Body of pancreas (tissue), 4 donors: ENCODE data around the gene TPBG. TPM values are rescaled to one million over a fixed set of nuclear protein-coding genes. Genes with fewer than 3 reads are reported as not detected.

Source experiments
- ATAC-seq: fragments of 150-250 bp; one replicate; pipeline ENCODE4 v1.9.1; 2016
- DNase-seq, 4 donors: peaks; one replicate each; pipeline ENCODE4 v3.0.0-alpha.2; 2019
- H3K27ac ChIP-seq, 4 donors: fragments of 200-600 bp; sonication (generic); 1 replicate in 3 of 4; 2 replicates in 1 of 4; pipeline versions ENCODE4 v1.5.1 to v1.6.1; 2016 to 2019; ENCODE audit warnings: mild to moderate bottlenecking in 1 of 4, mixed read lengths in 1 of 4, moderate library complexity in 1 of 4
- H3K27me3 ChIP-seq, 2 donors: fragments of 200-600 bp; sonication (generic); one replicate each; pipeline ENCODE4 v1.6.0; 2016; ENCODE audit warnings: mild to moderate bottlenecking in 1 of 2
- H3K36me3 ChIP-seq, 2 donors: fragments of 200-600 bp; sonication (generic); replicated peaks in 1 of 2; 2 replicates each; pipeline ENCODE4 v1.5.1; 2016; ENCODE audit warnings: low read depth in 2 of 2; ENCODE audit not compliant: insufficient read depth in 1 of 2
- H3K4me1 ChIP-seq: fragments of 200-600 bp; sonication (generic); one replicate; pipeline ENCODE4 v1.6.0; 2016
- H3K4me3 ChIP-seq, 2 donors: fragments of 200-600 bp; sonication (generic); 1 replicate in 1 of 2; 2 replicates in 1 of 2; pipeline ENCODE4 v1.5.1; 2016 to 2019
- H3K9me3 ChIP-seq, 3 donors: fragments of 200-600 bp; sonication (generic); 1 replicate in 2 of 3; 2 replicates in 1 of 3; pipeline ENCODE4 v1.5.1; 2016
- POLR2A ChIP-seq, 3 donors: fragments of 450-650 bp; IDR thresholded peaks; one replicate each; pipeline ENCODE4 v1.6.1; 2016; ENCODE audit warnings: antibody characterized with exemption in 3 of 3, mild to moderate bottlenecking in 2 of 3
- WGBS, 2 donors: methylation state at CpG; one replicate each; pipeline ENCODE4 v1.1.5; 2017; 5-methylcytosine and 5-hydroxymethylcytosine counted together
- intact Hi-C: fragments of 100-400 bp; cut with DNase I; formaldehyde crosslinking; loops from one replicate; pipeline ENCODE4 v1.15.1; 2023
- total RNA-seq, 2 donors: library from RNA; depleted of rRNA; stranded (reverse); fragments of >200 nt; gene quantifications; one replicate each; pipeline ENCODE4 v1.1.0, GENCODE V29; 2016
- TF ChIP-seq, protein P1 (sequence below), 7 experiments: fragments of 450-650 bp in 4 of 7; fragments of 200-600 bp in 3 of 7; sonication (generic) in 3 of 7; IDR thresholded peaks; one replicate each; pipeline ENCODE4 v1.5.1; 2016 to 2019; ENCODE audit warnings: antibody characterized with exemption in 7 of 7

The TPBG gene
- total RNA-seq, 2 donors from 2014 or later = 10.4 to 10.9 TPM

DNA sequence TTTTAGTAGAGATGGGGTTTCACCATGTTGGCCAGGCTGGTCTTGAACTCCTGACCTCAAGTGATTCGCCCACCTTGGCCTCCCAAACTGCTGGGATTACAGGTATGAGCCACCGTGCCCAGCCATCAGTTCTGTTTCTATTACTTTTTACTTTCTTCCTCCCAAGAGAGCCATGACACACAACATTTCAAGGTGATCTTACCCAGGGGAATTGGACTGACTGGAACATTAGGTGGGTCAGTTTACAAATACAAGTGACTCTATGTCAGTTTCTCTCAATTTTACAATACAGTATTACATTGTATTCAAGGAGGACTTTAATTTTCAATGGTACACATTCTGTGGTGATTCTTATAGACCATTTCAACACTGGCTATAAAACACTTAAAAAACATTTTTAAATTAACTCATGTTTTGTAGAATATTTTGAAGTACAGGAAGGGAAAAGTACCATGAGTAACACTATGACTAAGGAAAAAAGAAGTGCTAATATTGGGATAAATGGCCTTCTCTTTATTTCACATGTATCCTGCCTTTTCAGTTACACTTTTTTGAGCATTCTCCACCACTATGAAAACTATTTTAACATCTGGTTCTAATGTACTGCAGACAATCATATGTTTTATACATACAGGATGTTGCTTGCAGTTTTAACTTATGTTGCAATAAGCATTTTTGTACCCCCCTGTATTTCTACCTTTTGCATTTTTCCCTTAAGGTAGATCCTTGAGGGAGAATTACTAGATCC, 8.4 kb downstream of the TPBG start:
- TF ChIP-seq POLR2A (IDR thresholded peaks at IDR 0.05) = no peak
- TF ChIP-seq, protein P1, sequence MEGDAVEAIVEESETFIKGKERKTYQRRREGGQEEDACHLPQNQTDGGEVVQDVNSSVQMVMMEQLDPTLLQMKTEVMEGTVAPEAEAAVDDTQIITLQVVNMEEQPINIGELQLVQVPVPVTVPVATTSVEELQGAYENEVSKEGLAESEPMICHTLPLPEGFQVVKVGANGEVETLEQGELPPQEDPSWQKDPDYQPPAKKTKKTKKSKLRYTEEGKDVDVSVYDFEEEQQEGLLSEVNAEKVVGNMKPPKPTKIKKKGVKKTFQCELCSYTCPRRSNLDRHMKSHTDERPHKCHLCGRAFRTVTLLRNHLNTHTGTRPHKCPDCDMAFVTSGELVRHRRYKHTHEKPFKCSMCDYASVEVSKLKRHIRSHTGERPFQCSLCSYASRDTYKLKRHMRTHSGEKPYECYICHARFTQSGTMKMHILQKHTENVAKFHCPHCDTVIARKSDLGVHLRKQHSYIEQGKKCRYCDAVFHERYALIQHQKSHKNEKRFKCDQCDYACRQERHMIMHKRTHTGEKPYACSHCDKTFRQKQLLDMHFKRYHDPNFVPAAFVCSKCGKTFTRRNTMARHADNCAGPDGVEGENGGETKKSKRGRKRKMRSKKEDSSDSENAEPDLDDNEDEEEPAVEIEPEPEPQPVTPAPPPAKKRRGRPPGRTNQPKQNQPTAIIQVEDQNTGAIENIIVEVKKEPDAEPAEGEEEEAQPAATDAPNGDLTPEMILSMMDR (IDR thresholded peaks at IDR 0.05) = no peak
- Histone ChIP-seq H3K4me1 (no peaks in the 10 kb centered on the region), H3K4me3 (no peak overlapping the region), H3K27ac (no peak overlapping the region), H3K36me3 (no peaks in the 10 kb centered on the region), H3K27me3 (no peaks in the 10 kb centered on the region), H3K9me3 (no peaks in the 10 kb centered on the region)
- ATAC-seq = no peak
- DNase-seq = no peak
- intact Hi-C loops = no loop called here
- WGBS, 2 donors = 63 to 85% methylated on average over 2 of the region's 2 CpGs

DNA sequence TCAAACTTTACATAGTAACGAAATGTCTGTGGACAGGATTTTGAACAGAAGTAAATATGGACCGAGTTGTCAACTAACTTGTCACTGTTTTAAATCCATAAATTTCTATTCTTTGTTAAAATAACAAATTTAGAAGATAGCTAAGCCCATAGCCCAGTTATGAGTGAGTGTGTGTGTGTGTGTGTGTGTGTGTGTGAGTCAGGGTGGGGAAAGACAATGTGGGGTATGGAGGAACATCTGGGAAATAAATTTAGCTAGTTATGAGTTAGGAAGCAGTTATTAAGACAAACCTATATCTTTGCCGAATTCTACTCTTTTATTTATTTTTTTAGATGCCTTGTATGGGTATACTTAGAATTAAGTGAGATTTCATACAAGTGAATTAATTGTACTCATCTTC, 9.0 kb downstream of the TPBG start:
- Histone ChIP-seq H3K4me3 (no peak overlapping the region), H3K36me3 (no peaks in the 10 kb centered on the region), H3K27me3 (no peaks in the 10 kb centered on the region), H3K9me3 (no peaks in the 10 kb centered on the region), H3K27ac (no peak overlapping the region), H3K4me1 (no peaks in the 10 kb centered on the region)
- no peak for ATAC-seq
- intact Hi-C loops = no loop called here
- TF ChIP-seq POLR2A (IDR thresholded peaks at IDR 0.05) = no peak
- TF ChIP-seq, protein P1 (IDR thresholded peaks at IDR 0.05) = no peak
- no peak for DNase-seq
- WGBS, 2 donors = 77 to 82% methylated on average over 3 of the region's 3 CpGs

DNA sequence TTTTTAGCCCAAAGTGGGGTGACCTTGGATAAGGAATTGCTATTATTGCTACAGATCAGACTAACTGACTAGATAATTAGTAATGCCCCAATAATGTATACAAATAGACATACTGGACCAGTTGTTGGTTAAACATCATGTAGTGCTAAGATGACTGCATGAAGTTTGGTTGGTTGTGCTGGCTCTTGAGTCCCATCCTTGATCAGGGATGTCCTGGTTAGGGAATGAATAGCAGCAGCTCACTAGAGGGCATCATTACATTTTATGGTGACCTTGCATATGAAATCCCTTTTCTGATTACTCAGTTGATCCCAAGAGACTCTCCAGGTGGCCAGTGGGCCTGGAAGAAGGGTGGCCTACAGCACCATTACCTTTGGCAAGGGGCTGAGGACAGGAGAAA, 10.9 kb downstream of the TPBG start:
- ATAC-seq (no peak), DNase-seq (no peak)
- intact Hi-C loops = no loop called here
- Histone ChIP-seq H3K27me3 (no peaks in the 10 kb centered on the region), H3K36me3 (no peaks in the 10 kb centered on the region), H3K27ac (no peak overlapping the region), H3K4me3 (no peak overlapping the region), H3K4me1 (no peaks in the 10 kb centered on the region), H3K9me3 (no peaks in the 10 kb centered on the region)
- TF ChIP-seq POLR2A (IDR thresholded peaks at IDR 0.05) = no peak
- TF ChIP-seq, protein P1 (IDR thresholded peaks at IDR 0.05) = no peak

DNA sequence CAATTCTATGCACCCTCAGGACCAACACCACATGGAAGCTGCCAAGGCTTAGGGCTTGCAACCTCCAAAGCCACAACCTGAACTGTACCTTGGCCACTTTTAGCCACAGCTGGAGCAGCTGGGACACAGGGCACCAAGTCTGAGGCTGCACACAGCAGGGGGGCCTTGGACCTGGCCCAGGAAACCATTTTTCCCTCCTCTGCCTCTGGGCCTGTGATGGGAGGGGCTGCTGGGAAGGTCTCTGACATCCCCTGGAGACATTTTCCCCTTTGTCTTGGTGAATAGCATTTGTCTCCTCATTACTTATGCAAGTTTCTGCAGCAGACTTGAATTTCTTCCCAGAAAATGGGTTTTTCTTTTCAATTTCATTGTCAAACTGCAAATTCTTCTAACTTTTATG, 13.0 kb downstream of the TPBG start:
- H3K4me3 ChIP-seq = no peak overlapping the region
- no peak overlapping the region for H3K27ac ChIP-seq
- no peaks in the 10 kb centered on the region for H3K9me3 ChIP-seq
- H3K36me3 ChIP-seq = no peaks in the 10 kb centered on the region
- TF ChIP-seq POLR2A (IDR thresholded peaks at IDR 0.05) = no peak
- TF ChIP-seq, protein P1 (IDR thresholded peaks at IDR 0.05) = no peak
- intact Hi-C loops = no loop called here
- no peak for DNase-seq
- H3K4me1 ChIP-seq = no peaks in the 10 kb centered on the region
- no peaks in the 10 kb centered on the region for H3K27me3 ChIP-seq
- ATAC-seq = no peak

DNA sequence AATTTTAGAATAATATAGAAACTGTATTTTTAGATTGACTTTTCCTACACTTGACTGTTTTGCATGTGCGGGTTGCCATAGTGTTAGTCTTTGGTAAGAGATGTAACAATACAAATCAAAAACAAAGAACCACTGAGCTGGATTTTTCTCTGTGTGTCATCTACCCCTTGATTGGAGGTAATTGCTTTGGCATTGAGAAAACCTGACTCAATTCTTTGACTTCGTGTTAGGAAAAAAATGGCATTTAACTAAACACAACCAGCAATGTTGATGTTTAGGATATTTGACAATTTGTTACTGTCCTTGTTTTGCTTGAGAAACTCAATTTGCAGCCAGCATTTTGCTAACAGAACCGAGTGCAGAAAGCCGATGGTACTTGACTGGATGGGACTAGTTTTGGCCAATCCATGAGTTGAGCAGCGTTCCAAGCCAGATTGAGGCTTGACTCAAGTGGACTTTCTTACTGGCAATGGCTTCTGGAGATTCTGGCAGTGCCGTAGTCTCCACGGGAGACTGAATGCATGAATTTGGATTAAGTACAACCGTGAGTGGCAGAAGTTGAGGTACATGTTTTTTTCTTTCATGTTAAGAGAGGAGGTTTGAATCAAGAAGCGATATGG, 17.1 kb downstream of the TPBG start:
- intact Hi-C loops = no loop called here
- peaks cover under 1% of the 10 kb centered on the region for H3K4me1 ChIP-seq
- no peak for DNase-seq
- no peak for ATAC-seq
- H3K27me3 ChIP-seq = no peaks in the 10 kb centered on the region
- TF ChIP-seq, protein P1 (IDR thresholded peaks at IDR 0.05) = no peak
- TF ChIP-seq POLR2A (IDR thresholded peaks at IDR 0.05) = no peak
- no peaks in the 10 kb centered on the region for H3K9me3 ChIP-seq
- H3K36me3 ChIP-seq = no peaks in the 10 kb centered on the region
- WGBS, 2 donors = 86 to 88% methylated on average over 9 of the region's 9 CpGs
- H3K4me3 ChIP-seq = no peak overlapping the region
- H3K27ac ChIP-seq = no peak overlapping the region
